PC-3 (cell line): ENCODE measurements around the gene RNF19B. TPM values are rescaled to one million over a fixed set of nuclear protein-coding genes. Genes with fewer than 3 reads are reported as not detected.

ENCODE experiments used
- ATAC-seq: fragments of 200-7000 bp; cut with Tn5 transposase; 2 replicates; pipeline ENCODE4 v1.9.1; 2020; ENCODE audit warnings: mild to moderate bottlenecking, moderate library complexity
- BruUV-seq: library from RNA; stranded (reverse); fragments of 400-500 nt; replicated peaks from 2 replicates; lab custom pipeline; 2021; lab: Mats Ljungman, UMichigan
- CTCF ChIA-PET: fragments of 300-600 bp; sonication (Branson Sonifier 250); formaldehyde crosslinking; loops from one replicate; lab custom pipeline; 2022; ENCODE audit warnings: antibody characterized with exemption; lab: Charles Lee
- POLR2A ChIA-PET: fragments of 300-600 bp; sonication (Branson Sonifier 250); formaldehyde crosslinking; loops from one replicate; lab custom pipeline; 2022; ENCODE audit warnings: antibody characterized with exemption; ENCODE audit not compliant: unreplicated experiment; lab: Charles Lee
- DNase-seq: peaks from one replicate; pipeline ENCODE4 v3.0.0-alpha.2; 2015
- H2AFZ ChIP-seq: fragments of 300-600 bp; sonication (generic); 2 replicates; pipeline ENCODE4 v1.6.0; 2016; ENCODE audit warnings: antibody characterized with exemption, low read length
- H3F3A ChIP-seq: fragments of 300-600 bp; sonication (generic); one replicate; pipeline ENCODE4 v1.6.0; 2017; ENCODE audit warnings: antibody characterized with exemption, low read length, control low read depth, mild to moderate bottlenecking; ENCODE audit not compliant: unreplicated experiment
- H3K27ac ChIP-seq: fragments of 300-600 bp; sonication (generic); 2 replicates; pipeline ENCODE4 v1.5.1; 2016; ENCODE audit warnings: mild to moderate bottlenecking, low read length
- H3K27me3 ChIP-seq: fragments of 300-600 bp; sonication (generic); 2 replicates; pipeline ENCODE4 v1.6.1; 2016; ENCODE audit warnings: low read length, mixed read lengths
- H3K36me3 ChIP-seq: fragments of 300-600 bp; sonication (generic); 2 replicates; pipeline ENCODE4 v1.6.1; 2016; ENCODE audit warnings: low read depth, mixed run types, low read length, mixed read lengths
- H3K4me1 ChIP-seq: fragments of 300-600 bp; sonication (generic); 2 replicates; pipeline ENCODE4 v1.5.1; 2016; ENCODE audit warnings: low read length; ENCODE audit not compliant: insufficient read depth
- H3K4me2 ChIP-seq: fragments of 300-600 bp; sonication (generic); 2 replicates; pipeline ENCODE4 v1.6.0; 2016; ENCODE audit warnings: low read length
- H3K4me3 ChIP-seq: fragments of 300-600 bp; sonication (generic); 2 replicates; pipeline ENCODE4 v1.5.1; 2016; ENCODE audit warnings: mild to moderate bottlenecking, low read length, mixed read lengths
- H3K79me2 ChIP-seq: fragments of 300-600 bp; sonication (generic); 2 replicates; pipeline ENCODE4 v1.6.1; 2017; ENCODE audit warnings: low read length, mixed read lengths
- H3K9ac ChIP-seq: fragments of 300-600 bp; sonication (generic); 2 replicates; pipeline ENCODE4 v1.6.0; 2016; ENCODE audit warnings: mild to moderate bottlenecking, low read length
- H3K9me2 ChIP-seq: fragments of 300-600 bp; sonication (generic); replicated peaks from 2 replicates; pipeline ENCODE4 v1.6.1; 2016; ENCODE audit warnings: mixed run types, low read length, mixed read lengths
- H3K9me3 ChIP-seq: fragments of 300-600 bp; sonication (generic); 2 replicates; pipeline ENCODE4 v1.6.1; 2016; ENCODE audit warnings: low read length, mixed read lengths
- H4K20me1 ChIP-seq: fragments of 300-600 bp; sonication (generic); 2 replicates; pipeline ENCODE4 v1.6.1; 2016; ENCODE audit warnings: low read length, mixed read lengths
- CTCF ChIP-seq: fragments of 300-600 bp; sonication (generic); conservative IDR thresholded peaks from 2 replicates; pipeline ENCODE4 v1.5.1; 2017; ENCODE audit warnings: antibody characterized with exemption, low read depth, mild to moderate bottlenecking, low read length
- EZH2 ChIP-seq: fragments of 300-600 bp; sonication (generic); IDR thresholded peaks from one replicate; pipeline ENCODE4 v1.6.1; 2017; ENCODE audit warnings: antibody characterized with exemption, mild to moderate bottlenecking, low read length; ENCODE audit not compliant: unreplicated experiment
- EZH2phosphoT487 ChIP-seq: fragments of 300-600 bp; sonication (generic); IDR thresholded peaks from 2 replicates; pipeline ENCODE4 v1.6.1; 2018; ENCODE audit warnings: mild to moderate bottlenecking, antibody characterized with exemption, low read length, borderline replicate concordance
- intact Hi-C: fragments of 100-400 bp; cut with micrococcal nuclease; formaldehyde crosslinking; loops from 2 replicates; pipeline ENCODE4 v1.9.0; 2023
- total RNA-seq: library from RNA; depleted of rRNA; stranded (reverse); fragments of >200 nt; gene quantifications from 2 replicates; pipeline ENCODE4 v1.2.3, GENCODE V29; 2014

Gene RNF19B
- total RNA-seq, 1 experiment from 2014 or later: 17.9 TPM

DNA sequence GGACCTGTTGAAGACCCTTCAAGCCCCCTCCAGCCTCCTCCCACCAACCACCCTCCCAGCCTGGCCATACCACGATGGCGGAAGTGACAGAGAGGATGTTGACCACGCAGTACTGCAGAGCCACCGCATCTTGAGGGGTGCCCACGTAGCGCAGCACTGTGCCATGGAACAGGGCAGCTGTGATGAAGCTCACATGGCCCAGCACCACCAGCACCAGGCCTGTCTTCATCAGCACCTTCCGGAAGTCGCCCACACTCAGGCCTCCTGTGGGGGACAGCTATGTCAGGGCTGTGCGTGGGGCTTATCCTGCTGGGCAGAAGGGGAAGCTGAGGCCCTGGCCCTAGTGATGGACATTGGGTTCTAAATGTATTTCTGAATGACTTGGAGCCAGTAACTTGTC lies 66.6 kb downstream of the RNF19B start:
- H3K79me2 ChIP-seq: peaks cover 13% of the 10 kb centered on the region
- no peak overlapping the region for H3K4me3 ChIP-seq
- peaks cover 10% of the 10 kb centered on the region for H3K4me1 ChIP-seq
- POLR2A ChIA-PET: no interaction called here
- no peak for DNase-seq
- H4K20me1 ChIP-seq: no peaks in the 10 kb centered on the region
- H3K9me3 ChIP-seq: no peaks in the 10 kb centered on the region
- no peak overlapping the region for H3K4me2 ChIP-seq
- no peak overlapping the region for H3K27ac ChIP-seq
- CTCF ChIA-PET: no interaction called here
- ATAC-seq: no peak
- no peaks in the 10 kb centered on the region for H3F3A ChIP-seq
- no peak overlapping the region for H2AFZ ChIP-seq
- no TSS peak for BruUV-seq
- H3K27me3 ChIP-seq: no peaks in the 10 kb centered on the region
- no peak for TF ChIP-seq EZH2phosphoT487
- TF ChIP-seq EZH2: no peak
- no peak for TF ChIP-seq CTCF
- H3K9me2 ChIP-seq: no peaks in the 10 kb centered on the region
- no peak overlapping the region for H3K9ac ChIP-seq
- no peaks in the 10 kb centered on the region for H3K36me3 ChIP-seq
- intact Hi-C loops: no loop called here

- no peak for DNase-seq
- POLR2A ChIA-PET: no interaction called here
- CTCF ChIA-PET: no interaction called here
- Histone ChIP-seq H3F3A (no peaks in the 10 kb centered on the region), H4K20me1 (no peaks in the 10 kb centered on the region), H3K4me3 (no peak overlapping the region), H3K4me1 (peaks cover 10% of the 10 kb centered on the region), H3K27me3 (no peaks in the 10 kb centered on the region), H3K9me2 (no peaks in the 10 kb centered on the region), H3K9ac (no peak overlapping the region), H2AFZ (no peak overlapping the region), H3K9me3 (no peaks in the 10 kb centered on the region), H3K27ac (no peak overlapping the region), H3K36me3 (no peaks in the 10 kb centered on the region), H3K4me2 (no peak overlapping the region), H3K79me2 (peaks cover 13% of the 10 kb centered on the region)
- TF ChIP-seq EZH2phosphoT487 (no peak), EZH2 (no peak), CTCF (no peak)
- BruUV-seq: no TSS peak
- no peak for ATAC-seq
- intact Hi-C loops: no loop called here
Measured at GRCh38 chr1:32897082-32898049, 67.2 kb downstream of the RNF19B start.

DNA sequence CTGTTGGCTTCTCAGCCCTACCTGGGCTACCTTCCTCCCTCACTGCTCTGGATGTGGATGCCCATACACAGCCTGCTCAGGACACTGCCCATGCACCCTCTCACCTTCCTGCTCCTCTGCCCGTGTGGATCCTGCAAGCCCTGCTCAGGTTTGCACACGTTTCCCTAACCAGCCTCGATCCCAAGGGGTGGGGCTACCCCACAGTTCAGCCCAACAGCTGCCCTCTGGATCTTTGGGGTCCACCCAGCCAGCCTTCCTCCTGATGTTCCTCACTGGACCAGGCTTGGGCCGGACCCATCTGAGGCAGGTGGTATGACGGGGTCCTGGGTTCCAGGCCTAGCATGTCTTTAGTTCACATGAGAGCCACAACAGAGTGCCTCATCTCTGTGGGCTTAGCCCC lies 68.2 kb downstream of the RNF19B start:
- no peaks in the 10 kb centered on the region for H3K9me2 ChIP-seq
- TF ChIP-seq CTCF: no peak
- no peak for TF ChIP-seq EZH2
- no peak for TF ChIP-seq EZH2phosphoT487
- H3K9ac ChIP-seq: no peak overlapping the region
- no TSS peak for BruUV-seq
- no peaks in the 10 kb centered on the region for H3K36me3 ChIP-seq
- no peaks in the 10 kb centered on the region for H4K20me1 ChIP-seq
- H3K4me2 ChIP-seq: no peak overlapping the region
- CTCF ChIA-PET: no interaction called here
- H3K79me2 ChIP-seq: peaks cover 13% of the 10 kb centered on the region
- ATAC-seq (no peak), DNase-seq (no peak)
- H3K9me3 ChIP-seq: no peaks in the 10 kb centered on the region
- H3K27ac ChIP-seq: no peak overlapping the region
- no peaks in the 10 kb centered on the region for H3F3A ChIP-seq
- POLR2A ChIA-PET: no interaction called here
- peaks cover 10% of the 10 kb centered on the region for H3K4me1 ChIP-seq
- intact Hi-C loops: no loop called here
- no peak overlapping the region for H3K4me3 ChIP-seq
- H3K27me3 ChIP-seq: no peaks in the 10 kb centered on the region
- no peak overlapping the region for H2AFZ ChIP-seq
